HL-60/S4 treated with retinoic acid at 250 ng/mL for 4 days and 3 days (cell line): ENCODE measurements around the gene SMARCAD1.

ENCODE experiments used
- in situ Hi-C: fragments of 300-500 bp; cut with MboI; formaldehyde crosslinking; loops from 2 replicates; pipeline ENCODE4 v1.7.0; 2022; ENCODE audit warnings: low sequenced_read_pairs

Gene SMARCAD1, protein sequence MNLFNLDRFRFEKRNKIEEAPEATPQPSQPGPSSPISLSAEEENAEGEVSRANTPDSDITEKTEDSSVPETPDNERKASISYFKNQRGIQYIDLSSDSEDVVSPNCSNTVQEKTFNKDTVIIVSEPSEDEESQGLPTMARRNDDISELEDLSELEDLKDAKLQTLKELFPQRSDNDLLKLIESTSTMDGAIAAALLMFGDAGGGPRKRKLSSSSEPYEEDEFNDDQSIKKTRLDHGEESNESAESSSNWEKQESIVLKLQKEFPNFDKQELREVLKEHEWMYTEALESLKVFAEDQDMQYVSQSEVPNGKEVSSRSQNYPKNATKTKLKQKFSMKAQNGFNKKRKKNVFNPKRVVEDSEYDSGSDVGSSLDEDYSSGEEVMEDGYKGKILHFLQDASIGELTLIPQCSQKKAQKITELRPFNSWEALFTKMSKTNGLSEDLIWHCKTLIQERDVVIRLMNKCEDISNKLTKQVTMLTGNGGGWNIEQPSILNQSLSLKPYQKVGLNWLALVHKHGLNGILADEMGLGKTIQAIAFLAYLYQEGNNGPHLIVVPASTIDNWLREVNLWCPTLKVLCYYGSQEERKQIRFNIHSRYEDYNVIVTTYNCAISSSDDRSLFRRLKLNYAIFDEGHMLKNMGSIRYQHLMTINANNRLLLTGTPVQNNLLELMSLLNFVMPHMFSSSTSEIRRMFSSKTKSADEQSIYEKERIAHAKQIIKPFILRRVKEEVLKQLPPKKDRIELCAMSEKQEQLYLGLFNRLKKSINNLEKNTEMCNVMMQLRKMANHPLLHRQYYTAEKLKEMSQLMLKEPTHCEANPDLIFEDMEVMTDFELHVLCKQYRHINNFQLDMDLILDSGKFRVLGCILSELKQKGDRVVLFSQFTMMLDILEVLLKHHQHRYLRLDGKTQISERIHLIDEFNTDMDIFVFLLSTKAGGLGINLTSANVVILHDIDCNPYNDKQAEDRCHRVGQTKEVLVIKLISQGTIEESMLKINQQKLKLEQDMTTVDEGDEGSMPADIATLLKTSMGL

DNA sequence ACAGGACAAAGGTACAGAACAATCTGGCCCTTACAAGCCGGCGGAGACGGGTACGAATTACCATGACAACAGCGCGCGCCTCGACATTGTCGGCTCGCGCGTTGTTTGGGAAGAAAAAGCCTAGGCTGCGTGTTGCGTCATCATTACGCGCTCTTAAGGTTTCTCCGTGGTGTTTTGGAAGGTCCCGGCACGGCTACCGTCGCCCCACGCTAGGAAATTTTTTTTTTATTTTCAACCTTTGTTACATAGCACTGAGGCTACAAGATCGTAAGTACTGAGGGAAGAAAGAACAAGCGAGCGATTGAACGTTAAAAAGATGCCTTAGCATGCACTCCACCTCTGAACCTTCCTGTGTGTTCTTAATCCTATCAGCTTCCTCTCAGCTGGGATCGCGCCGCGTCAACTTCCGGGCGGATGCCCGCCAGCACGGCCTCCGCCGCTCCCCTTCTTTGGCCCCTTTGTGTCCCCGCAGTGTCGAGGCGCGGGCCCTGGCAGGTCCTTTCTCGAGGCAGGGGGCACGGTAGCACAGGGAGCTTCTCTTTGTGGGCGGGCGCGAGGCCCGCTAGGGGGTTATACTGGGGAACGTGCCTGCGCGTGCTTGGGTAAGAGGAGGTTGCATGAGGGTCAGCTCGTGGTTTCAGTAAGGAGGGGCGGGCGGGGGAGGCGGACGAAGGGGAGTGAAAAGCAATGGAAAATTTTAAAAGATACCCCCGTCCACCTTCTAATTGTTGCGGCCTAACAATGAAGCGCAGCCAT lies at the start of gene SMARCAD1:
TSS of gene SMARCAD1 (plus strand) at position 397 of the 756 bp plus-strand sequence. CDS start 530 bp downstream, outside the sequence.
- in situ Hi-C loops: no loop called here

DNA sequence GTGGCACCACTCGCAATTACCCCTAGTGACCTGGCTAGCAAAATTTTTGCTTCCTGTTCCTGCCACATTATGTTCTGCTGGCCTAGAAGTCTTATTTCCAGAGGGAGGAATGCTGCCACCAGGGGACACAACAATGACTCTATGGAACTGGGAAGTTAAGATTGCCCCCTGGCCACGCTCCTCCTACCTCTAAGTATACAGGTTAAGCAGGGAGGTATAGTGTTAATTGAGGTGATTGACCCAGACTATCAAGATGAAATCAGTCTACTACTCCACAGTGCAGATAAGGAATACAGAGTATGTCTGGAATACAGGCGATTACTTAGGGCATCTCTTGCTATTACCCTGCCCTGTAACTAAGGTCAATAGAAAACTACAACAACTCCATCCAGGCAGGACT lies 48.8 kb upstream of the SMARCAD1 start:
- in situ Hi-C loops: no loop called here

GRCh38 chr4:94159790-94160189 lies 47.9 kb upstream of the SMARCAD1 start:
- in situ Hi-C loops: no loop called here

DNA sequence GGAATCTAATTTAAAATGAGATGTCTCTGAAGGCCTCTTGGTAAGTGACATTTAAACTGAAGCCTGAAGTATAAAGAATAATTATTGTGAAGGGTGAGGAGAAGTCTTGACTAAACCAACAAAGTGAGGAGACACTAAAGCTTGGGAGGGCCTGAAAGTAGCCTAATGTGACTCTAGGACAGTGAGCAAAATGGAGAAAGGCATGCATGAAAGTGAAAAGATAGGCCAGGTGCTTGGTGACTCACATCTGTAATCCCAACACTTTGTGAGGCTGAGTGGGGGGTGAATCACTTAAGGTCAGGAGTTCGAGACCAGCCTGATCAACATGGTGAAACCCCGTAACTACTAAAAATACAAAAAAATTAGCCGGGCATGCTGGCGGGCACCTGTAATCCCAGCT lies 46.9 kb upstream of the SMARCAD1 start:
- in situ Hi-C loops: no loop called here

GRCh38 chr4:94165256-94165655 lies 42.4 kb upstream of the SMARCAD1 start:
- in situ Hi-C loops: no loop called here

DNA sequence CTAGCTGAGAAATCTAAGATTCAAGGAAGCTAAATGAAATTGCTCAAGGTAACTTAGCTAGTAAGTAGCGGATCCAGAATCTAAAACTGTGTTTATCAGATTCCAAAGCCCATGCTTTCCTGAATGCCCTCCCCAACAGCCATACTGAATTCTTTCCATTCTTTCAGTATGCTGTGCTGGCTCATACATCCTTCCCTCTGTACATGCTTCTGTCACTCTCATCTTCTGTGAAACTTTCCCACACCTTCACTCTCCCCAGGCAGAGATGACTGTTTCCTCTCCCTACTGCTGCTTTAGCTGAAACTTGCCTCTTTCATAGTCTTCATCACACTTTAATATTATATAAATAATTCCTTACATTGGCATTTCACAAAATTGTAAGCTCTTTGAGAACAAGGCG lies 39.3 kb upstream of the SMARCAD1 start:
- in situ Hi-C loops: no loop called here

- in situ Hi-C loops: no loop called here
Measured at GRCh38 chr4:94169803-94170372, 37.8 kb upstream of the SMARCAD1 start.

DNA sequence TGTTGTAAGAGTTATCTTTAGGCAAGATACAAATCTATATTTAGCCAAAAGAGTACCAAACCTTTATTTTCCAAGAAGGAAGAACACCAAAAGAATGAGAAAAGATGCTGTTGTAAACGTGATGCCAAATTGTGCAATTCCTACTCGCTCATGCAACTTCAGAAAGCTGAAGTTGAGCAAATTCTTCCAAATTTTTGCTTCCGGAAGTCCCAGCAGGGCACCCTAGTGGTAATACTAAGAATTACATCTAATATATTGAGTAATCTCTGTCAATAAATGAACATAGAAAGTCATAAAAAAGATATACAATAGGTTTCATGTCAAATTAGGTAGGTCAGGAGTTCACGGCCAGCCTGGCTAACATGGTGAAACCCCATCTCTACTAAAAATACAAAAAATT lies 36.0 kb upstream of the SMARCAD1 start:
- in situ Hi-C loops: no loop called here

DNA sequence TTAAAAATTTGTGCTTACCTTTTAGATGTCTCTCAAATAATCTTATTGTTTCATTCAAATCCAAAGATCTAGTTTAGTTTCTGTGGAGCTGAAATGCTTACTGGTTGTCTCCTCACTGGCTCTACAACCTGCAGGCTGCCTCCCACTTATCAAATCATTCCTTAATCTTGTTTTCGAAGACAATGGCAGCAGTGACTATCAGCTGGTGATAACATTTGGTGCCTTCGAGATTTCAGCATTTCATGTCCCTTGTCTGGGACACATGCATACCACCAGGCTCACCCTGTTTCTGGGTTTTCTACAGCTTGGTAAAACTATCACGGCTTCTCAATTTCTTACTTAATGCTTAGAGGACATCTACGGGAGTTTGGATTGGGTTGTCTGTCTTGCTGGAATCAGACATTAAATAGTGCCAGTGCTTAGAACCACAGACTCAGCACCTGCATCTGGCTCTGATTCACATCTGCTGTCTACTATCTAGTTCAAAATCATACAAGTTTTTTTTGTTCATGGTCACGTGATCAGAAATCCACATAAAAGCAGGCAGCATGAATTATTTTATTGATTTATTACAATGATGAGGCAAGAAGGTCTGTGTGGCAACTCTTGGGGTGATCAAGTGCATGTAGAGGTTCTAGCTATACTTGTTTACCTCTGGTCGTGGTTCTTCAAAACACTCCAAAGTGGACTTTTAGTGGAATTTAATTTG lies 32.0 kb upstream of the SMARCAD1 start:
- in situ Hi-C loops: no loop called here

DNA sequence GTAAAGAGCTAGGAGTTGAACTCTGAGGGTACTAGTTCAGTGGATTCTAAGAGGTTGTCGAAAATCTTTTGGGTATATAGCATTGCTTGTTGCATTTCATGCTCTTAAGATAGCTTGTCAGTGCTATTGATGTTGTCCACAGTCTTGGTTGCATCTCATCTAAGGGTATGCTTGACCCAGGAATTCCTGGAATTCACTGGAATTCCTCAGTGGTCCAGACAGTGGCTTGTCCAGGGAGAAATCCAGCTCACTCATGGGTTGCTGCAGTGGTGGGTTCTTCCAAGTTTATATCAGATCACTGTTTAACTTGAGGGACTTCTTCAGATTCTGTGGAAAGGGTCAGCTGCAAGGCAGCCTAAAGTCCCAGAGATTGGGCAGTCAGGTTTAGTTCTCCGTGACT lies 29.8 kb upstream of the SMARCAD1 start:
- in situ Hi-C loops: no loop called here

DNA sequence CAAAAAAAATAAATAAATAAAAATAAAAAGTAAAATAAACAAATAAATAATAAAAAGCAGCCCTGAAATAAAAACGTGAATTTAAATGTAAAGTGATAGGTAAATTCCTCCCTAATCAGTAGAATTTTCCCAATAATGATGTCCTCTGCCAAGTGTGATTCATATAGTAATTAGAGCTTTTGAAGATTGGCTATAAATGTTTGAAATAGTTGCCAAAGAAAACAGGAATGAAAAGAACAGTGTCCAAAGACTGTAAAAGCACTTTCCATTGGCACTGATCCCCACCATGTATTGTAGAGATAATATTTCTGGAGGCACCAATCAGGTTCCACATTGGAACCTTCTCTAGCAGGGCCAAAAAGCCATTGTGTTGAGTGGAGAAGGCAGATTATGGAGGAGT lies 25.9 kb upstream of the SMARCAD1 start:
- in situ Hi-C loops: no loop called here

DNA sequence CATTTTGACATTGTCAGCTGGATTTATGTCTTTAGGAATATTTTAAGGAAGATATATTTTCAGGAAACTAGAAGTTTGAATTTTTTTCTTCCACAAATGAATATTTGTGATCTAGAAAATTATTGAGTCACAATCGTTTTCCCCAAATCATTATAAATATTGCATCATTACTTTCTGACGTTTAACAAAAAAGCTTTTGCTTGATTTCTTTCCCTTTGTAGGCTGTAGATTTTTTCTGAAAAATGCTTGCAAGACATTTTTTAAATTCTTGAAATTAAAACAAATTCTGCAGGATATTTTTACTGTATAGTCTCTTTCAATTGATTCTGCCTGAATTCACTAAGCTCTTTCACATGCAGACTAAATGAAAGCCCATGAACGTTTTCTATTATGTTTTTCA lies 4.9 kb upstream of the SMARCAD1 start:
- in situ Hi-C loops: no loop called here

DNA sequence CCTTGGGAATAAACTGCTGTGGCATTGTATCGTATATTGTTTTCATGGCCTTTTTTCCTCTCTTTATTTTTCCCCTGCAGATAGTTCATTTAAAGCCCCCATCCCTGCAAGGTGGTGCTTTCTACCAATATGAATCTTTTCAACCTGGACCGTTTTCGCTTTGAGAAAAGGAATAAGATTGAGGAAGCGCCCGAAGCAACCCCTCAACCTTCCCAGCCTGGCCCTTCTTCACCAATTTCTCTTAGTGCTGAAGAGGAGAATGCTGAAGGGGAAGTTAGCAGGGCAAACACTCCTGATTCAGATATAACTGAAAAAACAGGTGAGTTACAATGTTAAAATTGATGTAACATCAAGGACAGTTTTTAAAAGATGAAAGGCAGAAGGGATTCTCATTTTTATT lies 601 bp downstream of the SMARCAD1 start:
- in situ Hi-C loops: no loop called here

- in situ Hi-C loops: no loop called here
Measured at GRCh38 chr4:94208918-94209317, 1.3 kb downstream of the SMARCAD1 start.

GRCh38 chr4:94211861-94212260 lies 4.2 kb downstream of the SMARCAD1 start:
- in situ Hi-C loops: no loop called here

DNA sequence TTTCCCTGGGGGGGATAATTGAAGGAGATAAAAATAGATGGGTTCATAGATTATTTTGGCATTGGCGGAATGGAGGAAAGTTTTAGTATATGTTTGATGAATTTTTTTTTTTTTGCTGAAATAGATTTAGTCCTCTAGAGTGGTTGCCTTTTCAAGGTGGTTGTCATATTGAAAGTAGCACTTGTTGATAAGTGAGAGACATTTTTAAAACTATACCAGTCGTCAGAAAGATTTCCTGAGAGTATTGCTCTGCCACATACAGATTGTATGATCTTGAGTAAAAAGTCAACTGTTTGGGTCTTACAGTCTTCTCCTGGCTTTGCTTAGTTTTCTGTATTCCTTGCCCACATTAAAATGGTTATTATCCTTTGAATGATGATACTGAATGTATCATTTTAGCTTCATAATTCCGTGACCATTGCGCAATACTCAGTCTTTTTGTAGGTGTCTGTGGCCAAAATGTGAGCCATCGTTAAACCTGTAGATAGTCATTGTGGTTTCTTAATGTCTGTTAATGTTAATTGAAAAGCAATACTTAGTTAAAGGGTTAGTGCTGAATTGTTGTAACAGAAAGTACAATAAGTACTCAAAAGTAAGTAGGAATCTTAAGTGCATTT lies 7.1 kb downstream of the SMARCAD1 start:
- in situ Hi-C loops: no loop called here

DNA sequence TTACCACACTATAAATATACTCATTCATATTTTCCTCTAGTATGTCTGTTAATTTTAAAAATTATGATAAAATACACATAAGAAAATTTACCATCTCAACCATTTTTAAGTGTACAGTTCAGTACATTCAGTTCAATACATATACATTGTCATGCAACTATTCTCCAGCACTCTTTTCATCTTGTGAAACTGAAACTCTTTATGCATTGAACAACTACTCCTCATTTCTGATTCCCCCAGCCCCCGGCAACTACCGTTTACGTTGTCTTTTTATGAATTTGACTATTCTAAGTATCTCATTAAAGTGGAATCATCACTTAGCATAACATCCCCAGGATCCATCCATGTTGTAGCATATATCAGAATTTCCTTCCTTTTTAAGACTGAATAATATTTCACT lies 8.7 kb downstream of the SMARCAD1 start:
- in situ Hi-C loops: no loop called here

DNA sequence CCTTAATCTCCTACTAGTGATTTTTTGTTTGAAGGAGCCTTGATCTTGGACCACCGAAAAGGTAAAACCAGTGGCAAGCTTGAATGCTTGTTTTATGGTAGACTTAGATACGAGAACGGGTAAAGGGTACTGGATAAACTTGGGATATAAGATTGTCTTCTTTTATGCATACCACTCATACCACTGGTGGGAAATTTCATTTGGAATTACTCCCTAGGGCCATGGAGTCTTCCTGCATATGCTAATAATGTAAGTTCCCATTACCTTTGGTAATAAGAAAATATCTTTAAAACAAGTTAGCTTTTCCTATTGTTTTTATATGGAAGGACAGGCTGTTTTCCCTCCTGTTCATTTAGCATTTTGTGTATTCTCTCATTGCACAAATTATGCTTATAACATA lies 11.7 kb downstream of the SMARCAD1 start:
- in situ Hi-C loops: no loop called here

- in situ Hi-C loops: no loop called here
Measured at GRCh38 chr4:94221916-94222315, 14.3 kb downstream of the SMARCAD1 start.

DNA sequence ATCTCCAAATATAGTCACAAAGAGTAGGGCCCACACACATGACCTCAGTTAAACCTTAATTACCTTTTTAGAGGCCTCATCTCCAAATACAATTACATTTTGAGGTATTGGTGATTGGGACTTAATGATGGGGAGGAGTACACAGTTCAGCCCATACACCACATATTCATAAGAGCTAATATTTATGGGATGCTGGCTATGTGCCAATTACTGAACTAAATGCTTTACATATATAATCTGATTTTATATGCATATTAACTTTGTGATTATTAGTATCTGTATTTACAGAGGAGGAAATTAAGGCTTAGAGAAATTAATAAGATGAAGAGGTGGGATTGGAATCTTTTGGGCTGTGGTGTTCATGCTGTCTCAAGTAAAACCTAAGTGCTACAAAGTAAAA lies 17.8 kb downstream of the SMARCAD1 start:
- in situ Hi-C loops: no loop called here
